A673 (cell line): ENCODE results near the gene ERH. TPM values are rescaled to one million over a fixed set of nuclear protein-coding genes. Genes with fewer than 3 reads are reported as not detected.
A peak's percentile ranks its signal among the peaks of the same experiment; 100 is the strongest.

Source experiments
- BruUV-seq: library from RNA; stranded (reverse); fragments of 400-500 nt; replicated peaks from 2 replicates; lab custom pipeline; 2021; lab: Mats Ljungman, UMichigan
- CTCF ChIA-PET: fragments of 300-600 bp; sonication (Branson Sonifier 250); formaldehyde crosslinking; loops from one replicate; lab custom pipeline; 2022; ENCODE audit warnings: antibody characterized with exemption; lab: Charles Lee
- POLR2A ChIA-PET: fragments of 300-600 bp; sonication (Branson Sonifier 250); formaldehyde crosslinking; loops from one replicate; lab custom pipeline; 2022; ENCODE audit warnings: antibody characterized with exemption; ENCODE audit not compliant: low non-redundant PET; lab: Charles Lee
- DNase-seq: peaks from one replicate; pipeline ENCODE4 v3.0.0-alpha.2; 2015; ENCODE audit warnings: low spot score
- H3K27ac ChIP-seq: fragments of 200-600 bp; sonication (generic); 2 replicates; pipeline ENCODE4 v1.5.1; 2016; ENCODE audit warnings: mixed run types, low read depth, mild to moderate bottlenecking, mixed read lengths, antibody characterized with exemption, low read length; ENCODE audit not compliant: poor library complexity, severe bottlenecking
- H3K27me3 ChIP-seq: fragments of 200-600 bp; sonication (generic); replicated peaks from 2 replicates; pipeline ENCODE4 v1.6.1; 2017; ENCODE audit warnings: mixed run types, low read depth, mild to moderate bottlenecking, mixed read lengths, antibody characterized with exemption, low read length; ENCODE audit not compliant: insufficient read depth, poor library complexity
- H3K36me3 ChIP-seq: fragments of 200-600 bp; sonication (generic); 2 replicates; pipeline ENCODE4 v1.6.1; 2016; ENCODE audit warnings: mixed run types, mild to moderate bottlenecking, mixed read lengths, antibody characterized with exemption, low read length; ENCODE audit not compliant: insufficient read depth, poor library complexity, severe bottlenecking
- H3K4me1 ChIP-seq: fragments of 200-600 bp; sonication (generic); 2 replicates; pipeline ENCODE4 v1.6.1; 2017; ENCODE audit warnings: mixed run types, mild to moderate bottlenecking, mixed read lengths, antibody characterized with exemption, low read length; ENCODE audit not compliant: insufficient read depth, poor library complexity, severe bottlenecking
- H3K4me3 ChIP-seq: fragments of 200-600 bp; sonication (generic); 2 replicates; pipeline ENCODE4 v1.5.1; 2016; ENCODE audit warnings: low read depth, mixed run types, mild to moderate bottlenecking, mixed read lengths, low read length; ENCODE audit not compliant: poor library complexity, severe bottlenecking
- H3K9me3 ChIP-seq: fragments of 200-600 bp; sonication (generic); 2 replicates; pipeline ENCODE4 v1.6.1; 2016; ENCODE audit warnings: mixed run types, low read depth, mild to moderate bottlenecking, mixed read lengths, antibody characterized with exemption, low read length; ENCODE audit not compliant: poor library complexity, severe bottlenecking
- CTCF ChIP-seq: fragments of 300-800, 200-600 bp; sonication (generic); conservative IDR thresholded peaks from 2 replicates; pipeline ENCODE4 v1.5.1; 2017; ENCODE audit warnings: low read depth, mild to moderate bottlenecking, antibody characterized with exemption, low read length, moderate library complexity, mixed read lengths
- EZH2 ChIP-seq: fragments of 200-600 bp; sonication (generic); IDR thresholded peaks from 2 replicates; pipeline ENCODE4 v1.6.1; 2017; ENCODE audit warnings: borderline replicate concordance, low read depth, mild to moderate bottlenecking, mixed read lengths, antibody characterized with exemption, low read length; ENCODE audit not compliant: poor library complexity, severe bottlenecking
- intact Hi-C: fragments of 100-400 bp; cut with micrococcal nuclease; formaldehyde crosslinking; loops from one replicate; pipeline ENCODE4 v1.10.0; 2022; ENCODE audit not compliant: unreplicated experiment
- total RNA-seq: library from RNA; stranded (reverse); gene quantifications from 2 replicates; pipeline ENCODE4 v1.2.3, GENCODE V29; 2021

ERH gene
- total RNA-seq, 1 experiment from 2014 or later: 472 TPM

DNA sequence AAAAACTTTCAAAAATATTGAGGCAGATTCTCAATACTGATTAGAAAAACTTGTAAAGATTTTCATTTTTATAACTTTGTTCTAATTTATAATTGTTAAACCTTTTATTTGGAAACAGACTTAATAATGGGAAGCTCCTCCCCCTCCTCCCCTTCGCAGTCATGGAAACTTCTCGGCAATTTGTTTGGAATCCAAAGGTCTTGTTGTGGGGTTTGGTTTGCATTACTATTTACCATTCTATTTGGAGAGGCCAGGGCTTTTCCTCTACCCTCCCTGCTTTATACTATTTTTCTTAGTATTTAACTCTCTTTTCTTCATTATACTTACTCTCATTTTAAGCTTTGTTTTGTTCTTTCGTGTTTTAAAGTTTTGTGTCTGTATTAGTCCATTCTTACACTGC lies 6.4 kb upstream of the ERH start:
- Histone ChIP-seq H3K4me3 (no peak overlapping the region), H3K27me3 (no peaks in the 10 kb centered on the region), H3K36me3 (no peaks in the 10 kb centered on the region), H3K4me1 (peaks cover 17% of the 10 kb centered on the region), H3K27ac (no peak overlapping the region), H3K9me3 (no peaks in the 10 kb centered on the region)
- TF ChIP-seq CTCF (no peak), EZH2 (no peak)
- ChIA-PET CTCF (no interaction called here), POLR2A (interaction anchor here (0.7 kb wide), 1 partner anchor 19 kb away, joined by 3 read pairs; no protein-coding TSS in a partner anchor)
- intact Hi-C loops: no loop called here
- no peak for DNase-seq
- no TSS peak for BruUV-seq

- no peaks in the 10 kb centered on the region for H3K36me3 ChIP-seq
- no peaks in the 10 kb centered on the region for H3K9me3 ChIP-seq
- DNase-seq: no peak
- ChIA-PET POLR2A (no interaction called here), CTCF (no interaction called here)
- TF ChIP-seq EZH2: no peak
- TF ChIP-seq CTCF: no peak
- peak overlapping the region; percentile 80 for H3K4me3 ChIP-seq
- no peak overlapping the region for H3K27ac ChIP-seq
- H3K4me1 ChIP-seq: peaks cover 23% of the 10 kb centered on the region
- no peaks in the 10 kb centered on the region for H3K27me3 ChIP-seq
- intact Hi-C loops: no loop called here
- BruUV-seq: no TSS peak
Observed at GRCh38 chr14:69401841-69402240, 3.7 kb upstream of the ERH start.

DNA sequence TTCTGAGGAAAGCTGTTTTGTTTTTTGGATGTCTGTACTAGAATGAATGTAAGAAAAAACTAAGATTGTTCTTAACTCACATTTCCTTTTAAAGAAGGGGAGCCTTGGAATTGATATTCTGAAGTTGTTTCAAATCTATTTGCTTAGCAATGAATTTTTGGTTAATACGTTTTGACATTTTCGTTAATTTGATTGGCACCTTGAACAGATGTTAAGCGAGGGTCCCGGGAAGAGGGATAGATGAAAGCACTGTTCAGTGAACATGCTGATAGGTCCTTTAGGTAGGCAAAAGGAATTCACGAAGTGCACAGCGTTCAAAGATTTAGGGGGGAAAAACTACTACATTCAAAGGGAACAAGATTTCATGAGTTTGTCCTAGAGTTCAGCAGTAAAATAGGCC lies 2.1 kb upstream of the ERH start:
- intact Hi-C loops: no loop called here
- no peak for DNase-seq
- no TSS peak for BruUV-seq
- POLR2A ChIA-PET: no interaction called here
- peaks cover 15% of the 10 kb centered on the region for H3K36me3 ChIP-seq
- TF ChIP-seq EZH2 (no peak), CTCF (no peak)
- no peak overlapping the region for H3K27ac ChIP-seq
- CTCF ChIA-PET: no interaction called here
- H3K4me1 ChIP-seq: peaks cover 31% of the 10 kb centered on the region
- no peaks in the 10 kb centered on the region for H3K27me3 ChIP-seq
- no peaks in the 10 kb centered on the region for H3K9me3 ChIP-seq
- H3K4me3 ChIP-seq: peak overlapping the region; percentile 80
